SH-SY5Y (cell line): ENCODE results near the gene TYMP.

Experiments
- GATA2 ChIP-seq: IDR thresholded peaks from 2 replicates; pipeline ENCODE4 v1.6.1; 2011; ENCODE audit warnings: mild to moderate bottlenecking, low read depth, low read length
- GATA3 ChIP-seq: IDR thresholded peaks from 2 replicates; pipeline ENCODE4 v1.6.1; 2011; ENCODE audit warnings: low read depth, mild to moderate bottlenecking, low read length, moderate library complexity

GRCh38 chr22:50530580-50530876 lies 716 bp upstream of the TYMP start:
- TF ChIP-seq GATA3 = no peak
- no peak for TF ChIP-seq GATA2
